Activated CD4-positive, alpha-beta T cell treated with anti-CD3 and anti-CD28 coated beads for 48 hours (primary cell): Measurements from ENCODE around the gene ACSF3.

Experiments used
- DNase-seq: peaks from one replicate; pipeline ENCODE4 v3.0.0-alpha.2; 2020

ACSF3 gene

DNA sequence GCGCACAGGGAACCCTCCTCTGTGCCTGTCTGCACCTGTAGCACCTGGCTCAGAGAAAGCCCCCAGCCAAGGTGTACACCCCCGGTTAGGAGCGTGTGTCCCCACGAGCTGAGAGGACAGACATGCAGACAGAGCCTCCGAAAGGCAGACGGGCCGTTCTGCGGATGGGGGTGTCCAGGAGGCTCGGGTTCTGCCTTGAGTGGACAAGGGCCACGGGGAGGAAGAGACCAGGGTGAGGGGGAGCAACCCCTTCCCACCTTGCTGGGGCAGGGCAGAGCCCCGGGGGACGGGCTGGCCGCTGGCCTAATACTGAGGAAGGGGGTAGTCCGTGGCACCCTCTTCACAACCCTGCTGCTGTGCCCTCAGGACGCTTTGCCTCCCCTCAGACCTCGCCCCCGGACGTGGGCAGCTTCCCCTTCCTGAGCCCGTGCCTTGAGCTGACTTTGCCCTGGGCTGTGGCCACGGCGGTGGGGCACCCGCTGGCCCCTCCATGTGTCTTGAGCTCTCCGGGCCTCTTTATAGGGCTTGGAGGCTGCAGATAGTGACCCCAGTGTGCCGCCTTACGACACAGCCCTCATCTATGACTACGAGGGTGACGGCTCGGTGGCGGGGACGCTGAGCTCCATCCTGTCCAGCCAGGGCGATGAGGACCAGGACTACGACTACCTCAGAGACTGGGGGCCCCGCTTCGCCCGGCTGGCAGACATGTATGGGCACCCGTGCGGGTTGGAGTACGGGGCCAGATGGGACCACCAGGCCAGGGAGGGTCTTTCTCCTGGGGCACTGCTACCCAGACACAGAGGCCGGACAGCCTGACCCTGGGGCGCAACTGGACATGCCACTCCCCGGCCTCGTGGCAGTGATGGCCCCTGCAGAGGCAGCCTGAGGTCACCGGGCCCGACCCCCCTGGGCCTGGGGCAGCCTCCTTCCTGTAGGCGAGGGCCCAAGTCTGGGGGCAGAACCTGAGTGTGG is 101.0 kb downstream of the ACSF3 start:
- DNase-seq = no peak

GRCh38 chr16:89195521-89196171 is 102.0 kb downstream of the ACSF3 start:
- no peak for DNase-seq

DNA sequence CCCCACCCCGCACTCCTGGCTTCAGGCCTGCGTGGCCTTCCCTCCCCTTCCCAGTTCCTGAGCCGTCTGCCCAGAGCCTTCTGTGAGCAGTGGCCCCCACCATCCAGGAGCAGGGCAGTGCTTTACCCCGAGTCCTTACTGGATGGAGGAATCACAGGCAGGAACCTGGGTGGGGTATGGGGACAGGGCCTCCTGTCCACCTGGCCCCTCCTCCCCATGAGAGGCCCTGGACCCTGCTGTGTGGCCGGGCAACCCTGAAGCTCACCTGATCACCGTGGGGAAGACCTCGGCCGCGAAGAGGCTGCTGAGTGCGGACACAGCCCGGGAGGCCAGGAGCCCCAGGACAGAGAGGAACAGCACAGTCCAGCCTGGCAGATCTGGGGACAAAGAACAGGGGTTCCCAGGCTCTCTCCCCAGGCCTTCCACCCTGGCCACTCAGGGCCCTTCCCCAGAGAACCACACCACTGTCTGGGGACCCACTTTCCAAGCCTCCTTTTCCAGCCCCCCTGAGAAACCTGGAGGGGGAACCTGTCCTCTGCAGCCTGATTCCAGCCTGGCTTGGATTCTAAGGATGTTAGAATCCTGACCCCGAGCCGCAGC is 103.5 kb downstream of the ACSF3 start:
- DNase-seq = no peak

DNA sequence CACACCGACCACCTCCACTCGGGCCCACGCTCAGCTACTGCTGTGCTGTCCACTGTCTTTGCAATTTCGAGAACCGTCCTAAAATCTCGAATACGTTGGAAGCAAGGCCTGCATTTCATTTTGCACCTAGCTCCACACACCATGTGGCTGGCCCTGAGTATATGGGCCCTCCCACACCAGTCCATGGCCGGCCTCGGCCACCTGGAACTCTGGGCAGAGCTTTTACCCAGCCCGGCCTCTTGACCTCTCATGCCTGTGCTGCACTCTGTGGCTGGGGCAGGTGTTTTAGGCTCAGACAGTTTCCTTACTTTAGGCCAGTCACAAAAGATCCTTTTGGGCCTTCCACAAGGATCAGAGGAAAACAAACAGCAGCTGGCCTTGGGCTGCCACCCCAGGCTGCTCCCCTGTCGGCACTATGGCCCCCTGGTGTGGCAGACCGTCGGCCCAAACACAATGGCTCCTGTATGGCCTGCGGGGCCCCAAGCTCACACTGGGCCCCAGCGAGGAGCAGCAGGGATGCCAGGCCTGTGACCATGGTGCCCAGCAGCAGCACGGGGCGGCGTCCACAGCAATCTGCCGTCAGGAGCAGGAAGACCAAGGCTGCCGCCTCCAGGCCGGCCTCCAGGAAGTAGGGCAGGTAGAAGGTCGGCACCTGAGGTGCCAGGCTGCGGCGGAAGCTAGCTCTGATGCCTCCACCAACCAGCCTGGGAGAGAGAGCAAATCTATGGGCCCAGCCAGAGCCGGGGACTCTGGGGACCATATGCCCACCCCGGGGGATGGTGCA is 104.2 kb downstream of the ACSF3 start:
- no peak for DNase-seq

DNA sequence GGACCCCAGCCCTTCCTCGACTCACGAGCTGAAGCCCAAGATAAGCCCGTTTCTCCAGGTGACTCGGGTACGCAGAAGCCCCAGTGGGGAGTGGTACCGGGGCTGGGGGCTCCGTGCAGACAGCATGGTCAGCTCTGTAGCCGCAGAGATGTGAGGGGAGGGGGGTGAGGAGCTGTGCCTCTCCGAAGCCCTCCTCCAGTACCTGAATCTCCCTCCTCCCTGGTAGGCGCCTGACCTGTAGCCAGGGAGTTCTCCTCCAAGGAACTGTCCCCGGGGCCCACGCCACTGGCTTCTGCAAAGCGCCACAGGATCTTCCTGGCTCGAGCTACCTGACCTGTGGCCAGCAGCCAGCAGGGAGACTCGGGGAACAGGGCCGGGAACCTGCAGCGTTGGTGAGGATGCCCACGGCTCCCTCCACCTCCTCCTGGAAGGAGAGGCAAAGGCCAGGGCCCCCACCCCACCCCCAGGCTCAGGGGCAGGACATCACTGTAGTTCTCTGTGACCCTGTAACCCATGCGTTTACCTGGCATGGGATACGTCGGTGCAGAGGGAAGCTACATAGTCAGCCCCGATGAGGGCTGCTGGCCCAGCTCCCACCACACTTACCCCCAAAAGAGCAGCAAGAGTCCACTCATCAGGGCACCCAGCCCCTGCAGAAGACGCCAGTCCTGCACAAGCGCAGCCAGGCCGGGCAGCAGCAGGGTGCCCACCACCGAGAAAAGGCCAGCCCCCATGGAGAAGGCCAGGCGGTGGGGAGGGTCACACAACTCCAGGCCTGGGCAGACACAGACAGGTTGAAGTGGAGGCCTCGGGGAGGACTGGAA is 105.0 kb downstream of the ACSF3 start:
- DNase-seq = no peak

DNA sequence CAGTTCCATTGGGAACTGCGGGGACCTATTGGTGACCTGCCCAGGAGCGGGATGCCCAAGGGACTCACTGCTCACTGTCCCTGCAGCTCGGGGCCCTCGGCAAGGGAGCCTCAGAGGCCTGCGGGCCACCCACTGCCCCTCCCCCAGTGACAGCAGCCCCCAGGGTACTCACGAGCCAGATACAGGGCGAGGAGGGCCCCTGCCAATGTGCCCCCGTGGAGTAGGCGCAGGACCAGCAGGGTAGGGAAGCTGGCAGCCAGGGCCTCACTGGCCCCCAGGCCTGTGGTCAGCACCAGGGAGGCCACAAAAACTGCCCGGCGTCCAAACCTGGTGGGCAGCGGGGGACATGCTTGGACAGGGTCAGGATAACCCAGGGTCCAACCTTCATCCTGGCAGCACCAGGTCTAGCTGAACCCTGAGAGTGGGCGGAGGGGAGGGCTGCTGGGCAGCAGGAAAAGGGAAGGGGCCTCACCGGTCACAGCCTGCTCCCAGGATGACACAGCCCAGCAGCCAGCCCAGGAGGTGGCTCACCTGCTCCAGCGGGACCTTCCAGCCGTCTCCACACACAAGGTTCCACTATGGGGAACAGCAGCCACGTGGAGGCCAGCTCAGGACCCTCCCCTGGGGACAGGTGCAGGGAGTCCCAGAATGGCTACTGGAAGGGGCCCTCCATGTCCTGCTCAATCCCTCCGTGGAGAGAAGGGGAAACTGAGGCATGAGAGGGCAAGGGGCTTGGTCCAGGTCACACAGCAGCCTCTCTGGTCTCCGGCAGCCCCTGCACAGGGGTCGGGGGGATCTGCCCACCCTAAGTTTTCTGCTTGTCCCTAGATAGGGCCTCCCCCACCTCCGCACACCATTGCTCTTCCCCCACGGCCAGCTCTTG is 105.8 kb downstream of the ACSF3 start:
- no peak for DNase-seq

- no peak for DNase-seq
These were observed 106.6 kb downstream of the ACSF3 start, which contains the start of gene SLC22A31 for GRCh38 chr16:89200124-89200849. SLC22A31 (minus strand) TSS chr16:89200537; CDS start chr16:89200501, 36 bp downstream.

DNA sequence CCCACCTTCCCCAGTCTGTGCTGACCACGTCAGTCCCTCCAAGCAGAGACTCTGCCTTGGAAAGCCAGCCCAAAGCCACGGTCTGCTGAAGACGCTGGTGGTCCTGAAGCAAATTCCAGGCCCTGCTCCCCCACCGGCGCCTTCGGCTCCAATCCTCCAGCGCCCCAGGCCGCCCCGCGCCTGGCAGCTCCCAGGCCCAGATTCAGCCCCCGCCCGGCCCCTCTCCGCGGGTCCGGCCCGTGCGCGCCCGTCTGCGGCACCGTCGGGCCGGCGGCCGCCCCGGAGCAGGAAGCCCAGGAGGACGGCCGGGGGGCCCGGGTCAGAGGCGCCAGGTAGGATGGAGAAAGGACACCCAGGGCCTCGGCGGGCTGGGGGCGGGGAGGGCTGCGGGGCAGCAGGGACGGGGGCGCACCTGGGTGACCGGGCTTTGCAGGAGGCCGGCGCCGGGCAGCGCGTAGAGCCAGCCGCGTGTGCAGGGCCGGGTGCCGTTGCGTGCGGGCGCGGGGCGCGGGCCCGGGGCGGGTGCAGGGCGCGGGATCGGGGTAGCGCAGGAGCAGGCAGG is 107.3 kb downstream of the ACSF3 start:
- DNase-seq = no peak

DNA sequence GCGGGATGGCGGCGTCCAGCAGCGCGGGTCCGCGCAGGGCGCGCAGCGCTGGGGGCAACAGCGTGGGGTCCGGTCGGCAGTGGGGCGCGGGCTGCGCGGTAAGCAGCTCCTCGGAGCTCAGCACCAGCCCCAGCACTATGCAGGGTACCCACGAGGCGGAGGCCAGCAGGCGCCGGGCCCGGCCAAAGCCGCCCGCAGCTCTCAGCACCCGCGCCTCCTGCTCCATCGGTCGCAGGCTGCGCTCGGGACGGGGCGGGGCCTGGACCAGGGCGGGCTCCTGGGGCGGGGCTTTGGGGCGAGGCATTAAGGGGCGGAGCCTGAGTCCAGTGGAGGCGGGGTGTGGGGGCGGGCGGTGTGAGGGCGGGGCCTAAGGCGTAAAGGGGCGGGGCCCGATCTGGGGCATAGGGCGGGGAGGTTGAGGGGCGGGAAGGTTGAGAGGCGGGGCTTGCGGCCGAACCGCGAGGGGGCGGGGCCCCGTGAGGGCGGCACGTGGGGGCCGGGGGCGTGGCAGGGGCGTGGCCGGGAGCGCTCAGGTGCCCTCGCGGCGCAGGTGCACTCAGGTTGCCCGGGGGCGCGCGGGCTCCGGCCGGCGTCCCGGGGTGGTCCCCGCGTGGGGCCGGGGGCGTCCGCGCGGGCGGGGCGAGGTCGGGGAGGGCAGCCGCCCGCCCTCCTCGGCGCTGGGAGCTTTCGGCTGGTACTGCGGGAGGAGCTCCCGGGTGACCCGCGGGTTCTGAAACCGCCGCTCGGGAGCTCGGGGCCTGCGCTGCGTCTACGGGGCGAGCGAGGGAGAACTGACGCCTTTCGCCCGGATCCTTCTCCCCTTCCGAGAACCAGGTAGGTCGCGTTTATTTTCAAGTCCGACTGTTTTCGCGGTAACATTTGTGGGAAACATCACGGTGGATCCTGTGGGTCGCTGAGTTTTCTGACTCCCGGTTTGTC is 108.1 kb downstream of the ACSF3 start:
- DNase-seq = peak; percentile 91

- no peak for DNase-seq
These were observed 109.0 kb downstream of the ACSF3 start for GRCh38 chr16:89202422-89203215.
